Measurements from ENCODE around the gene MAPT. TPM values are rescaled to one million over a fixed set of nuclear protein-coding genes. Genes with fewer than 3 reads are reported as not detected.
A peak's percentile ranks its signal among the peaks of the same experiment; 100 is the strongest.

Gene MAPT
- total RNA-seq, 1 donor from 2014 or later, result under 0.01 TPM

DNA sequence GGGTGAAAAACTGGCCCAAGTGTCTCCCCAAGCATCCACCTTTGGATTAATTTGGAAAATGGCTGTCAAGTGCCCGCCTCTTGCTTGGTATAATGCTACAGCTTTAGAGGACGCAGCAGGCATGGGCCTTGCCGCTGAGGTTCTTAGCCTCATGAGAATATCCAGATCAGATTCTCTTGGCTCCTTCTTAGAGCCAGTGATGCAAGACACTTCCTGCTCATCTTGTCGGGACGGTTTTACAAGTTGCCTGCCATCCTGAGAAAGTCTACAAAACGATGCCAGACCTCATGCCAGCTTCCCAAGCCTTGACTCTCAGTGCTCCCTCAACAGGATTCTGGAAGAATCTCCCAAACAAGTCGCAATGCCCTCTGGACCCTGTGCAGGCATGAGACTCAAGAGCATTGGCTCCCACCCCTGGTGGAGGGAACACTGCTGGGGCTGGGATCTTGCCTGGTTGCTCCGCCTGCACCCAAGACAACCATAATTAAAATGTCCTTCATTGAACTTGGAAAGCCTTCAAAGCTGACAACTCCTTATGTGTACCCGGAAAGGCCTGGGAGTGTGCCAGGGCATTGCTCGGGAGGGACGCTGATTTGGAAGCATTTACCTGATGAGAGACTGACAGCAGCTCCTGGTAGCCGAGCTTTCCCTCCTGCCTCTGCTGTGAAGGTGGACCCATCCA, 78.9 kb downstream of the MAPT start:
- DNase-seq (ENCODE audit: low read depth in 2 of 2), result no peak

DNA sequence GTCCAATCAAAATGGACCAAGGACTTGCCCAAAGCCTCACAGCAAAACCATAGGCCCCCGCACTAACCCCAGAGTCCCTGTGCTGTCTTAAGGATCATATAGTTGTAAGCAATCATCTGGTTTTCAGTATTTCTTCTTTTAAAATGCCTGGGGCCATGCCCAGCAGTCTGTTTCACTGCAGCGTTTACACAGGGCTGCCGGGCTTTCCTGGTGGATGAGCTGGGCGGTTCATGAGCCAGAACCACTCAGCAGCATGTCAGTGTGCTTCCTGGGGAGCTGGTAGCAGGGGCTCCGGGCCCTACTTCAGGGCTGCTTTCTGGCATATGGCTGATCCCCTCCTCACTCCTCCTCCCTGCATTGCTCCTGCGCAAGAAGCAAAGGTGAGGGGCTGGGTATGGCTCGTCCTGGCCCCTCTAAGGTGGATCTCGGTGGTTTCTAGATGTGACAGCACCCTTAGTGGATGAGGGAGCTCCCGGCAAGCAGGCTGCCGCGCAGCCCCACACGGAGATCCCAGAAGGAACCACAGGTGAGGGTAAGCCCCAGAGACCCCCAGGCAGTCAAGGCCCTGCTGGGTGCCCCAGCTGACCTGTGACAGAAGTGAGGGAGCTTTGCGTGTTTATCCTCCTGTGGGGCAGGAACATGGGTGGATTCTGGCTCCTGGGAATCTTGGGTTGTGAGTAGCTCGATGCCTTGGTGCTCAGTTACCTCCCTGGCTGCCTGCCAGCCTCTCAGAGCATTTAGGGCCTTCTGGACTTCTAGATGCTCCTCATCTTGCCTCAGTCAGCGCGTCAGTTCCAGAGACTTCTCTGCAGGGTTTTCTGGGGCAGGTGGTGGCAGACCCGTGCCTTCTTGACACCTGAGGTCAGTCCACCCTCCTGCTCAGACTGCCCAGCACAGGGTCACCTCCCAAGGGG, 79.8 kb downstream of the MAPT start:
- no peak for DNase-seq (ENCODE audit: low read depth in 2 of 2)

DNA sequence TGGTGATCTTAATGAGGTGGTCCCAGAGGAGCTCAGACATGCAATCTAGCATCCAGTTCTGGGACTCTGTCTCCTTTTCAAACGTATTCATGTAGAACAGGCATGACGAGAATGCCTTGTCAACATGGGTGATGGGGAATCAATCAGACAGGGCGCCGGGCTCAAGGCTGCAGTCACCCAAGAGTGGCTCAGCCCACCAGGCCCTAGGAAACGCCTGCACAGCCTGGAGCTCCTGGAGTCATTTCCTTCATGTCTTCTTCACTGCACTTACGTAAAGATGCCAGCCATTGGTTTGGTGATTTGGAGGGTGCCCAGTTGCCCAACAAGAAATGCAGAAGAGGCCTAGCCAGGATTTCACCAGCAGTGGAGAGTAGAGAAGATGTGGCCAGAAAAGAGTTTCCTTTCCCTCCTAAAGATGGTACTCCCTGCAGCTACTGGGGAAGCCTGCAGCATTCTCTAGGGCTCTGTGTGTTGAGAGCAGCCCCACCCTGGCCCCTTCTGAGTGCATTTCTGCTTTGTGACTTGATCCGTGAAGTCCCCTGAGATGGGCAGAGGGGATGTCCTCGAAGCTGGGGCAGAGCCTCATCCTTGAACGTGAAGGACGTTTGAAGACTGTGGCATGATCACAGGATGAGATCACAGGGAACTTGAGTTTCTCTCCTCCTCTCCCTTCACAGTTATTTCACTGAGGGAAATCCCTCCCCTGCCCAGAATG, 80.7 kb downstream of the MAPT start:
- DNase-seq (ENCODE audit: low read depth in 2 of 2), result no peak

DNA sequence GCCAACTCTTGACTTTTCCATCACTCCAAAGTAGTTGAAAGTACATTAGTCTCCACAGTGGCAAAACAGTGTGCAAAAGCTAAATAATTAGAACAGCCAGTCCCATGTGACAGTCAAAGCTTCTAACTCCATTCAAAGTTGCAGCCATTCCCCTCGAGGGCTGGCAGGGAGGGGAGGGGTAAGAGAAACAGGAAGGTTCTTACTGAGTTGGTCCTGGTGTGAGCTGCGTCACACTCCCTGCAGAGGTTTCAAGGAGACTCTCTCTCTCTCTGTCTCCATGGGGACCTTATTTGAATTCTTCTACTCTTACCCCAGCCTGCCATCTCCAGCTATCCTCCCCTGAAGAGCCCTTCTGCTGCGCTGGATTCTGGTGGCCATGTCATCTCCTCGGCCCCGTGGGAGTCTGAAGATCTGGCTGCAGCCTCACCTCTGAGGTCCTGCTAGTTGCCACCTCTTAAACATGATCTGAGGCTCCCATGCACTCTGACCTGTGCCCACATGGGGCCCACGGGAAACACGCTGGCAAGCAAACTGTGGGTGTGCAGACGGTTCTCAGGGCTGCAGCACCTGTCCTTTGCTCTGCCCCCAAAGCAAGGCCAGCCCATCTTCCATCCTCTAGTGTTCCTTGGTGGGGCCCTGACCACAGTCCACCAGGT, 81.4 kb downstream of the MAPT start:
- DNase-seq (ENCODE audit: low read depth in 2 of 2), result no peak

- no peak for DNase-seq (ENCODE audit: low read depth in 2 of 2)
Observed at GRCh38 chr17:45976391-45976754, 82.0 kb downstream of the MAPT start.

DNA sequence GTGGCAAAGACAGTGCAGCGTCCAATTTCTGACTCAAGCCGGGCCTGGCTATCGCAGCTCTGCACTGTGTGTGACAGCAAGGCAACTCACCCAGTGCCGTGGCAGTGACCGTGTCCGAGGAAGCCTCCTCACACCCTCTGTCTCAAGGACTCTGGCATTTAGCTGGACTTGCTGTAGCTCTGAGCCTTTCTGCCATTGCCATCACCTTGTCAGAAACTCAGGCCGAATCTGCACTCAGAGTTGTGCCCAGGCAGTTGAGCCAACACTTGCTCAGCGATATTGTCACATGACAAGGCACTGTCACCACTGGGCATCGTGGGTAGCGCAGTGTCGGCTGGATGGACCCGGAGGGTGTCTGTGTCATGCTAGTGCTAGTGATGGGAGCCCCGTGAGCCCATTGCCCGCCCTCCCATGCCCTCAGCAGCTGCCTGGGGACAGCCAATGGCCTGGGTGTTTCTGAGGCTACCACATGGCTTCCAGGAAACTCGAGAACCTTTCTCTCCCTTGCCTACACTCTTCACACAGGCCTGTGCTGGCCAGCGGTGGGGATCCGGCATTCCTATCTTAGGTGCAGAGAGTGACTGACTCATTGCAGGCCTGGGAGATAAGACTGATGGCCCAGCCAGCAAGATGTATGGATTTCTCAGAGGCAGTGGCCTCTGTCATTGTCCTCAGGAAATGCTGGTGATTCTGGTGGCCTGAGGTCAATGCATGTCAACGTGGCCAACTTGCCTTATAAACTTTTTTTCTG, 82.6 kb downstream of the MAPT start:
- DNase-seq (ENCODE audit: low read depth in 2 of 2), result no peak

GRCh38 chr17:45977506-45977824, 83.1 kb downstream of the MAPT start:
- no peak for DNase-seq (ENCODE audit: low read depth in 2 of 2)

- no peak for DNase-seq (ENCODE audit: low read depth in 2 of 2)
Observed at GRCh38 chr17:45977976-45978626, 83.7 kb downstream of the MAPT start.

DNA sequence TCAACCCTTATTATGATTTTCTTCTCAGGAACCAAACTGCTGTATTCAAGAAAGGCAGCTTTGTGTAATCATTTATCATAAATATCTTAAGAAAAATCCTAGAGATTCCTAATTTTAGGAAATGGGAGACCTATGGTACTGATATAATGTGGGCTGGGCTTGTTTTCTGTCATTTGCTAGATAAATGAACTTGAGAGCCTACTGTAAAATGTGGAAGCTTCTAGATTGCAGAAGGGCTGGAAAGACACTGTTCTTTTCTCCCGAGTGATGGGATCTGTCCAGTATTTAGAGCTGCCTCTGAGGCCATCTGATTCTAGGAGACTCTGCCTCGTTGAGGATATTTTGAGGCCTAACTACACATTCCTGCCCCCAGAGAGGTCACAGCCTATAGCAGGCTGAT, 84.8 kb downstream of the MAPT start:
- no peak for DNase-seq (ENCODE audit: low read depth in 2 of 2)

GRCh38 chr17:45980855-45981254, 86.5 kb downstream of the MAPT start:
- DNase-seq (ENCODE audit: low read depth in 2 of 2), result no peak

GRCh38 chr17:45981306-45981705, 87.0 kb downstream of the MAPT start:
- no peak for DNase-seq (ENCODE audit: low read depth in 2 of 2)

DNA sequence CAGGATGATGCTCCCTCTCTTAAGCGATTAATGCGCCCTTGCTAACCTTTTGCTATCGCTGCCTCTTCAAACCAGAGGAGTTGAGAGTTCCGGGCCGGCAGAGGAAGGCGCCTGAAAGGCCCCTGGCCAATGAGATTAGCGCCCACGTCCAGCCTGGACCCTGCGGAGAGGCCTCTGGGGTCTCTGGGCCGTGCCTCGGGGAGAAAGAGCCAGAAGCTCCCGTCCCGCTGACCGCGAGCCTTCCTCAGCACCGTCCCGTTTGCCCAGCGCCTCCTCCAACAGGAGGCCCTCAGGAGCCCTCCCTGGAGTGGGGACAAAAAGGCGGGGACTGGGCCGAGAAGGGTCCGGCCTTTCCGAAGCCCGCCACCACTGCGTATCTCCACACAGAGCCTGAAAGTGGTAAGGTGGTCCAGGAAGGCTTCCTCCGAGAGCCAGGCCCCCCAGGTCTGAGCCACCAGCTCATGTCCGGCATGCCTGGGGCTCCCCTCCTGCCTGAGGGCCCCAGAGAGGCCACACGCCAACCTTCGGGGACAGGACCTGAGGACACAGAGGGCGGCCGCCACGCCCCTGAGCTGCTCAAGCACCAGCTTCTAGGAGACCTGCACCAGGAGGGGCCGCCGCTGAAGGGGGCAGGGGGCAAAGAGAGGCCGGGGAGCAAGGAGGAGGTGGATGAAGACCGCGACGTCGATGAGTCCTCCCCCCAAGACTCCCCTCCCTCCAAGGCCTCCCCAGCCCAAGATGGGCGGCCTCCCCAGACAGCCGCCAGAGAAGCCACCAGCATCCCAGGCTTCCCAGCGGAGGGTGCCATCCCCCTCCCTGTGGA, 88.6 kb downstream of the MAPT start:
- no peak for DNase-seq (ENCODE audit: low read depth in 2 of 2)

GRCh38 chr17:45983614-45984310, 89.4 kb downstream of the MAPT start:
- DNase-seq (ENCODE audit: low read depth in 2 of 2), result no peak

- DNase-seq (ENCODE audit: low read depth in 2 of 2), result no peak
Observed at GRCh38 chr17:45984368-45984767, 90.0 kb downstream of the MAPT start.

GRCh38 chr17:45985447-45985846, 91.1 kb downstream of the MAPT start:
- DNase-seq (ENCODE audit: low read depth in 2 of 2), result peak in 1 of 2 donors; percentile 19

DNA sequence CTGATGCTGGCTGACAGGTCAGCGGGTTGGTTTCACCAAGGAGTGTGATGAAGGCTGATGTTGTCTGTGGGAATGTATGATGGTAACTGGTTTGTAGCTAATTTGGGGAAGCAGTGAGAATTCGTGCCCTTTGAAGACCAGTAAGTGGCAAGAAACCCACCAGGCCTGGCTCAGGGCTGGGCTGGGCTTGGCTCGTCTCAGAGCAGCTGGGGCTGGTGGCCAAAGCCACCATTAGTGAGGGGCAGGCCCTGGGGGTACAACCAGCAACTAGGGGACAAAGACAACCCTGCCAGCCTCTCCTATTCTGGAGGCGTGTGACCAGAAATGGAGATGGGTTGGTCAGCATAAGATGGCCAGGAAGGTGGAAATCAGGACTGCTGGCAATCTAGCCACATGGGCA, 91.7 kb downstream of the MAPT start:
- DNase-seq (ENCODE audit: low read depth in 2 of 2), result no peak

DNA sequence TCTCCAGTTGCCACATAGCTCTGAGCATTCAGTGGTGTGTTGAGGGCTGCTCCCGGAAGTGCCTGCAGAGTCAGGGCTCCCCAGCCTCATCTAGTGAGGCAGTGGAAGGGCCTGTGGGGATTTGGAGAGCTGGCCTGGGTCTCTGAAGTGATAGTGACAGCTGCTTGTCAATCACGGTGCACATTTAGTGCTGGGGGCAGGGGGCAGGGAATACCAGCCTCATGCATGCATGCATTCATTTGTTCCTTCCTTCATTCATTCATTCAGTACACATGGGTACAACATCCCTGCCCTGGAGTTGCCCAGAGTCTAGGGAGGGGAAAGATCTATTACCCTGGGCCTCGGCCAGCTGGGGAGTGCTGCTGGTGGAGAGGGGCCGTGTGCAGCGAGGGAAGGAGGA, 93.4 kb downstream of the MAPT start:
- no peak for DNase-seq (ENCODE audit: low read depth in 2 of 2)

DNA sequence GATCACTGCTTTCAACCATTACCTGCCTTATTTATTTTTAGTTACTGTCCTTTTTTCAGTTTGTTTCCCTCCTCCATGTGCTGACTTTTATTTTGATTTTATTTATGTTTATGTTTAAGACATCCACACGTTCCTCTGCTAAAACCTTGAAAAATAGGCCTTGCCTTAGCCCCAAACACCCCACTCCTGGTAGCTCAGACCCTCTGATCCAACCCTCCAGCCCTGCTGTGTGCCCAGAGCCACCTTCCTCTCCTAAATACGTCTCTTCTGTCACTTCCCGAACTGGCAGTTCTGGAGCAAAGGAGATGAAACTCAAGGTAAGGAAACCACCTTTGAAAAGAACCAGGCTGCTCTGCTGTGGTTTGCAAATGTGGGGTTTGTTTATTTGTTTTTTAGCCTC, 95.4 kb downstream of the MAPT start:
- DNase-seq (ENCODE audit: low read depth in 2 of 2), result no peak

DNA sequence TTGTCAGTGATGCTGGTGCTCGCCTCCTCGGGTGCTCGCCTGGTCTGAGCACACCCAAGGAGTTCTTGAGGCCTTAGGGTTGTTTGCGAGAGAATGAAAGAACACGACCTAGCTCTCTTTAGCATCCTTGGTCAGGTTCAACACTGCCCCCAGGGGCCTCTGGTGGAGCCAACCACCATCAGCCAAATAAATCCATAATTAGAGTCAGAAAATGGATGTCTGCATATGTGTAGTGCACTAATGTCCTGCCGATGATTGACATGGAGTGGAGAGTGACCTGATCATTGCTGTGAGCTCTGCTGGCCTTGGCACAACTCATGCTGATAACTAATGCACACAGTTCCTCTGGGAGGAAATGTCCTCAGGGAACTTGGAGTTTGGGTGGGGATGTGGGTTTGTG, 96.5 kb downstream of the MAPT start:
- DNase-seq (ENCODE audit: low read depth in 2 of 2), result no peak
